NCI-H1105 treated with DMSO at 0.1 percent for 48 hours (cell line): ENCODE measurements around the gene LMLN.
"Not testable (repeated sequence)": the region's sequence is repeated elsewhere in the genome, so short reads cannot be mapped to it uniquely, and the experiment has no call there.

Experiments used
- DNase-seq: peaks from one replicate; lab custom pipeline; 2025; lab: John Stamatoyannopoulos, UW

LMLN gene

DNA sequence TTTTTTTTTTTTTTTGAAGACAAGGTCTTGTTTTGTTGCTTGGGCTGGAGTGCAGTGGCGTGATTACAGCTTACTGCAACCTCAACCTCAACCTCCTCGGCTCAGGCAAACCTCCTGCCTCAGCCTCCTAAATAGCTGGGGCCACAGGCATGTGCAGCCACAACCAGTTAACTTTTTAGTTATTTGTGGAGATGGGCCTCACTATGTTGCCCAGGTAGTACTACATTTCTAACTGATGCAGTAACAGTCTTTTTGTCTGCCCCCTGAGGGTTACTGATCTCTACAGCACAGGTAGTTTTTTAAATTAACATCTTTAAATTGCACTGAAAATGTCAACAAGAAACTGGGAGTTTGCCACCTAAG is 3.4 kb upstream of the LMLN start:
- DNase-seq = no peak

DNA sequence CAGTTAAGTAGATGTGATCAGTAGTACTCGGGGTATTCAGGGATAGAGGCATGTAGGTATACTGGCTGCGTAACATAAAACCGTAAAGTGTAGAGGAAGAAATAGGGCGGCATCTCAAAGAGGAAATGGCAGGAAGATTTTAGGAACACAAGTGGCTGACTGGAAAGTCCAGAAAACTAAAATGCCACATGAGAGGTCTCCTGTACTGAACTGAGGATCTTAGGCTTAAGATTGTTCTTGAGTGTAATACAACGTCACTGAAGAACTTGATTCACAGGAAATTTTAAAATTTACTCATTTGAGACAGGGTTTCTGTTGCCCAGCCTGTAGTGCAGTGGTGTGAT is 2.3 kb upstream of the LMLN start:
- no peak for DNase-seq

DNA sequence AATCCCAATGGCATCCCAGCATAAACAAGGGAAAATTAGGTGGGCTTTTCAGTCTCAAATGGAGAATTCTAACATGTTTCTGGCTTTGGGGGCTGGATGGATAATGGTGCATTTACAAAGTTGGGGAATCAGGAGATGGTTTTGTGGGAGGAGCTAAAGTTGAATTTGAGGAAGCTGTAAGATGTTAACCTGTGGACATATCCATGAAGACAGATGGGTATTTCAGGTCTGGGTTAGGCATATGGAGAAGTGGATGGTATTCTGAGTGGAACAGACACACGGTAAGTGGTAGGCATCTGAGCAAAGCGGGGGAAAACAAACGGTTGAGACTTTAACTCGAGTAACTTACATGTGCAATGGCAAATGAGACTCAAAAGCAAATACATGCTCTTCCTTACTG is 1.7 kb upstream of the LMLN start:
- DNase-seq = no peak

DNA sequence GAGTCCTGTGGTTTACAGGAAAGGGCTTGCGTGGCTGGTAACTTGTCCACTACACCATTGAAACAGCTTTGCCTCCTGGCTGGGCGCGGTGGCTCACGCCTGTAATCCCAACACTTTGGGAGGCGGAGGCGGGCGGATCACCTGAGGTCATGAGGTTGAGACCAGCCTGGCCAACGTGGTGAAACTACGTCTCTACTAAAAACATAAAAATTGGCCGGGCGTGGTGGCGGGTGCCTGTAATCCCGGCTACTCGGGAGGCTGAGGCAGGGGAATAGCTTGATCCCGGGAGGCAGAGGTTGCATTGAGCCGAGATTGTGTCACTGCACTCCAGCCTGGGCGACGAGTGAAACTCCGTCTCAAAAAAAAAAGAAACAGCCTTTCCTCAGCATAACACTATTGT is 1.2 kb upstream of the LMLN start:
- not testable (repeated sequence) for DNase-seq

DNA sequence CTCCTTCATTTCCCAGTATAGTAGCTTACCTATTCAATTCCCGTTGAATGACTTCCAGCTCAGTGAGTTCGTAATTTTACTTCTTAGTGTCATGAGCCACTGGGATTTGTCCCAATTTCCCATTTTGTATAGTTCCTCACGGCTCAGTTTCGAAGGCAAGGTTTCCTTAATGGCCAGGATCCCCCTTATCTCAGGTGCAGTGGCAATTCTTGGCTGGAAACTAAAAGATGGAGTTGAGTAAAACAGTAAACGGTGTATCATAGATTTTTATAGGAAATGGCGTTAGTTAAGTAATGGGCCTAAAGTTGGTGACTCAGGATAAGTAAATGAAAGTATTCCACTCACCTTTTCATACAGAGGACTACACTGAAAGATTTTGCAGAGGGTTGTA is 522 bp upstream of the LMLN start:
- no peak for DNase-seq

DNA sequence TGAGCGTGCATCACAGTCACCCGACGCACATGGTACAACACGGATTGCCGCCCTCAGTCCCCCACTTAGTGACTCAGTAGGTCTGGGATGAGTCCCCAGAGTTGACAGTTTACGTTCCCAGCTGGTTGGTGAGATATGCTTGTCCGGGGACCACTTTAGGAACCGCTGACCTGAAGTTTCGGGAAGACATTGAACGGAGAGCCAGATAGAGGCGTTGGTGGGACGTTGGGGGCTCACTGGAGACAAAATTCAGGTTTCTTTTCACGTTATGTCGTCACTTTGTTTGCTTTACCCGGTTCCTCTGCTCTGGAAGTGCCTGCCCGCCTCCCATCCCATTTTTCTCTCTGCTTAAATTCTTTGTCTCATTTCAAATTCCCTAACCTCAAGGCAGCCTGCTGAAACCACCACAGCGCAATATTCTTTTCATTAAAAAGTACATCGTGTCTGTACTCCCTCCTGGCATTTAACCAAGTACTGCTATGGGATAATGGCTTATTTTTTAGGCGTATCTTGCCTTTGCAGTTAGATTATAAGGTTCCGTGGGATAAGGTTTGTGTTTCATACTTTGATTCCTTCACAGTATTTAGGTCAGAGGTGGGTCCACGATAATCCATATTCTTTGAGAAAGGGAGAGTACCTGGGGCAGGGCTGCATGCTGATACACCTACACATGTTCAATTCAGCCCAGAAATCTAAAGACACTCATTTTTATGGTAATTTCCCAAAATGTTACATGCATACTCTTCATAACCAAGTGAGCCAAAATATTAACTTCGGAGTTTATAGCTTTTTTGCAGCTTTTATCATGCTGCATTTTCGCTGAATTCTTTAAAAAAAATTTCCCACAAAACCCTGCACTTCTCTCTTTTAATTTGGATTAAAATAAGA is 921 bp downstream of the LMLN start:
- no peak for DNase-seq

DNA sequence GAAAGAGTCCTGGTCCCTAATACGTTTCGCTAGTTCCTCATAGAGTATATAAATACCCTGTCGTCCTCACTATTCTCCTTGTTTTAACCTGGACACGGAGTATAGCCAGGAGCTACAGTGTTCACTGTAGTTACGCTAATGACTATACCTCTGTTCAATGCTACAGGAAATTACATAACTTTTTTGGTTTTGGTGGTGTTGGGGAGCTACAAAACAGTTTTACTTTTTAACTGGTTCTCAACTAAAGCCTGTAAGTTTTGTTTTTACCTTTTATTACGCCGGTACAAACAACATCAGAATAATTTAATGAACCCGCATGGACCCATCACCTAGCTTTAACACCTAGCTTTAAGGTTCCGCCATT is 1.5 kb downstream of the LMLN start:
- no peak for DNase-seq

DNA sequence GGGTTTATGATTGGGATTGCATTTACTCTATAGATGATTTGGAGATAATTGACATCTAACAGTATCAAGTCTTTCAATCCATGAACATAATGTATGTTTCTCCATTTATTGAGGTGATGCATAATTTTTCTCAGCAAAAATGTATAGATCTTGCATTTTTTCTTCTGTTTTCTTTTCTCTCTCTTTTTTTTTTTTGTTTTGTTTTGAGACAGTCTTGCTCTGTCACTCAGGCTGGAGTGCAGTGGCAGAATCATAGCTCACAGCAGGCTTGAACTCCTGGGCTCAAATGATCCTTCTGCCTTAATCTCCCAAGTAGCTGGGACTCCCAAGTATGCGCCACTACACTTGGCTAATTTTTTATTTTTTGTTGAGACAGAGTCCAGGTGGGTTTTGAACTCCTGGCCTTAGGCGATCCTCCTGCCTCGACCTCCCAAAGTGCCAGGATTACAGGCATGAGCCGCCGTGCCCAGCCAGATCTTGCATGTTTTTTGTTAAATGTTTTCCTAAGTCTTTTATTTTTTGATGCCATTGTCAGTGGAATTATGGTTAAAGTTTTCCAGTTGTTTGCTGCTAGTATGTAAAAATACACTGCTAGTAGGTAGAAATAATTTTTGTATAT is 3.1 kb downstream of the LMLN start:
- DNase-seq = no peak

DNA sequence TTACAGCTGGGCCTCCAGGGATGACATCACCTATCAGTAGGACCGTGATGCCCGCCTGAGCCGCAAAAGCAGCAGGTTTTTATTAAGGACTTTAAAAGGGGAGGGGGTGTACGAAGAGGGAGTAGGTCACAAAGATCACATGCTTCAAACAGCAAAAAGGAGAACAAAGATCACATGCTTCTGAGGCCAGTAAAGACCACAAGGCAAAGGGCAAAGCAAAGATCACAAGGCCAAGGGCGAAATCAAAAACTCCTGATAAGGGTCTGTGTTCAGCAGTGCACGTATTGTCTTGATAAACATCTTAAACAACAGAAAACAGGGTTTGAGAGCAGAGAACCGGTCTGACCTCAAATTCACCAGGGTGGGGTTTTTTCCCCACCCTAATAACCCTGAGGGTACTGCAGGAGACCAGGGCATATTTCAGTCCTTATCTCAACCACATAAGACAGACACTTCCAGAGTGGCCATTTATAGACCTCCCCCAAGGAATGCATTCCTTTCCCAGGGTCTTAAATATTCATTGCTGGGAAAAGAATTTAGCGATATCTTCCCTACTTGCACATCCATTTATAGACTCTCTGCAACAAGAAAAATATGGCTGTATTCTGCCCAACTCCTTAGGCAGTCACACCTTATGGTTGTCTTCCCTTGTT is 7.4 kb downstream of the LMLN start:
- DNase-seq = not testable (repeated sequence)

DNA sequence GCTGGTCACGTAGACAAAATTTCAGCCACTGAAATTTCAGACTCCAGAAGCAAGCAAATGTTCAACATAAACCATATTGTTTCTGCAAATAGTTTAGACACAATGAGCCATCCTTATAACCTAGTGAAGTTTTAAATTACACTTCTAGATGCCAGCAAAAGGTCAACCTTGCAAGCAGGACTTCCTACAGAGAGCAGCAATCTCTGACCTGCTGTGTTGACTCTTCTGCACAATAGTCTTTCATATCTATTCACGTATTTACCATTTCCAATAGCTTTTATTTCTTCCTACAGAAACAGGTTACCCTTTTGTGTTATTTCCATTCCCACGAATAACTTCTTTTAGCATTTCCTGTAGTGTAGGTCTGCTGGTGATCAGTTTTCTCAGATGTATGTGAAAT is 10.6 kb downstream of the LMLN start:
- DNase-seq = no peak

DNA sequence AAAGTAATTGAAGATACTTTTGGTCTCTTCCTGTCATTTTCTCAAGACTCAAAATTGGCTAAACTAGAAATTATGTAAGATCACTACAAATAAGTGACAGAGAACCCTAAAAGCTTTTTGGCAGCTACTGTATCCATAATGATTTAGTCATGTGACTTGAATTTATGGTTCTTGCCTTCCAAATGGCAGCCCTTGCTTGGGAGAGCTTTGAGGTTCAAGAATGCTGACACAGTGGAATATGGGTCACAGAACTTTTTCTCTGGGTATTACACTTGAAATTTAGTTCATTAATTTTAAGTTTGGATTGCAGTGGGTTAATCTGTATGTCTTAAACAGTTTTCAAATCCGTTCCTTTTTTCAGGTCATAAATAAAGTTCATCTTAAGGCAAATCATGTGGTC is 14.0 kb downstream of the LMLN start:
- DNase-seq = no peak

DNA sequence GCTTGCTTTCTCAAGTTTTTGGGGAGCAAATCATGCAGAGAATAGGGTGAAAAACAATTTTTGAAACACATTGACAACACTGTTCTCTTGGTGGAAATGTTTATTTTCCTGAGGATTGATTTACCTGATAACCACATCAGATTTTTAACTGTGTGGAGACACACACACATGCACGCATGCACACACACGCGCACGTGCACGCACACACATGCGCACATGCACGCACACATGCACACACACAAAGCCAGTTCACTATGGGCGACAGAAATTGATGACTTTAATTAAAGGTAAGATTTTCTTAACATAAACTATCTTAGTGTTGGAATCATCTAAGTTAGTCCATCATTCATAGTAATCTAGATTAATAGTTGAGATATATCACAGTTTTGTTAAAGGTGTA is 15.3 kb downstream of the LMLN start:
- no peak for DNase-seq

DNA sequence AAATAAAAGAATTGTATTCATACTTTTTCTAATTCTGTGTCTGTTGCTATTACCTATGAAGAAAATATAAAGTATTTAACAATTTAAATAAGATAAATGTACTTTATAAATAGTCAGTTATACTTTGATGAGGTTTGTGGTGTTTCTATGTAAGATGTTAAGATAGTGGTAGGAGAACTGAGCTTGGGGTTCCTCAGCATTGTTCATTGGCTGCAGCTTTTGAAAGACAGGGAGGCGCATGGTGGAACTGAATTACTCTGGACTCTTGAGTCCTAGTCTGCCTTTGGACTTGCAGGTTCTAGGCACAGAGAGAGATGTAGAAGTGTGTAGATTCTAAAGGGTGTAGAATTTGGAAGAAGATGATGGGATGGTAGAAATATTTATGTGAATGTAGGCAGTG is 23.1 kb downstream of the LMLN start:
- DNase-seq = no peak

DNA sequence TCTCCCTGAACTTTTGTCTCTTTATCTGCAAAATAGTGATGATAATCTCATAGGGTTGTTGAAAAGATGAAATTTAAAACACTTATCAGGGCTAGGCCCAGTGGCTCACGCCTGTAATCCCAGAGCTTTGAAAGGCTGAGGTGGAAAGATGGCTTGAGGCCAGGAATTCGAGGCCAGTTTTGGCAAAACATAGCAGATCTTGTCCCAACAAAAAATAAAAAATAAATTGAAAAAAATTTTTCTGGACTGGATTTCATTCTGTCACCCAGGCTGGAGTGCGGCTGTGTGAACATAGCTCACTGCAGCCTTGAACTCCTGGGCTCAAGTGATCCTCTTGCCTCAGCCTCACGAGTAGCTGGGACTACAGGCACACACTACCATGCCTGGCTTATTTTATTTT is 29.6 kb downstream of the LMLN start:
- DNase-seq = no peak

DNA sequence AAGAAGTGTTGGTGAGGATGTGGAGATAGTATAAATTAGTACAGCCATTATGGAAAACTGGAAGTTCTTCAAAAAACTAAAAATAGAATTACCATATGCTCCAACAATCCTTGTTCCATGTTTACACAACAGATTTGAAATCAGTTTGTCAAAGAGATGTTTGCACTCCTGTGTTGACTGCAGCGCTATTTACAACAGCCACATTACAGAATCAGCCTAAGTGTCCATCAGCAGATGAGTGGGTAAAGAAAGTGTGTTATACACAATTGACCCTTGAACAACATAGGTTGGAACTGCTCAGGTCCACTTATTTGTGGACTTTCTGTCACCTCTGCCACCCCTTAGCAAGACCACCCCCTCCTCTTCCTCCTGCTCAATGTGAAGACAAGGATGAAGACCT is 34.7 kb downstream of the LMLN start:
- DNase-seq = no peak

DNA sequence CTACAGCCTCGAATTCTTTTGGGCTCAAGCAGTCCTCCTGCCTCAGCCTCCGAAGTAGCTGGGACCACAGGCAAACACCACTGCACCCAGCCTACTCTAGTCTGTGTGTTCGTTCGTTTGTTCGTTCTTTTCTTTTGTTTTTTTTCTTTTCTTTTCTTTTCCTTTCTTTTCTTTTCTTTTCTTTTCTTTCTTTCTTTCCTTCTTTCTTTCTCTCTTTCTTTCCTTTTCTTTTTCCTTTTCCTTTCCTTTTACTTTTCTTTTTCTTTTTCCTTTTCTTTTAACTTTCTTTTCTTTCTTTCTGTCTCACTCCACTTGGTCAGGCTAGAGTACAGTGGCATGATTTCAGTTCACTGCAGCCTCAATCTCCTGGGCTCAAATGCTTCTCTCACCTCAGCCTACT is 36.8 kb downstream of the LMLN start:
- DNase-seq = no peak

DNA sequence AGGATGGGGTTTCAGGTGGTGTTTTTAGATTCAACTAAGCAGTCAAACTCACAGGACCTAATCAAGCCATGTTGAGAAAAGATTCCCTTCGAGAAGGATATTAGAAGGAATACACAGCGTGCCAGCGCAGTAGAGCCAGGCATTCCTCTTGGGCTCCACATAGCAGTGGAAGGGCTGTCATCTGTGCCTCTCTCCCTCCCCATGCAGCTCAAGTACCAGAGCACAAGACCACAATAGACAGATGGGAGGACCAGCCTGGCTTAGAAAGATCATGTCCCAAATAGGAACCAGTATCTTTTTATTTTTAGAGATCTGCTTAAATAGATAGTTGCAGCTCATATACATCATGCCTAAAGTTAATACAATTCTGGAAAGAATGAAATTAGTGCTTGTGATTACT is 37.9 kb downstream of the LMLN start:
- DNase-seq = no peak

DNA sequence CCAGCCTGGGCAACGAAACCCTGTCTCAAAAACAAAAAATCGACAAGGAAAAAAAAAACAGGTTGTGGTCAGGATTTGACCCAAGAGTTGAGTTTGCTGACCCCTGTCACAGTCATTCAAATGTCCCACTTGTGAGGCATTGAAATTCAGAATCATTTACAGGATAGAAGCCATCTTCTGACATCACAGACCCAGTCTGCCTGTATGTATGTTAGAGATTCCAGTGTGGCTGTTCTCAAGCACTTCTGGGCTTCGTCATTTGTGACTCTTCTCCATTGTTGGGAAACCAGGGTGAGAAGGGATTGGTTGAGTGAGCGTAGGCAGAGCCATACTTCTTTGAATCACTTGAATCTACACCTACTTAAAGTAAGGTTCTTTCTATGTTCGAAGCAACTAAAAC is 57.1 kb downstream of the LMLN start:
- no peak for DNase-seq

DNA sequence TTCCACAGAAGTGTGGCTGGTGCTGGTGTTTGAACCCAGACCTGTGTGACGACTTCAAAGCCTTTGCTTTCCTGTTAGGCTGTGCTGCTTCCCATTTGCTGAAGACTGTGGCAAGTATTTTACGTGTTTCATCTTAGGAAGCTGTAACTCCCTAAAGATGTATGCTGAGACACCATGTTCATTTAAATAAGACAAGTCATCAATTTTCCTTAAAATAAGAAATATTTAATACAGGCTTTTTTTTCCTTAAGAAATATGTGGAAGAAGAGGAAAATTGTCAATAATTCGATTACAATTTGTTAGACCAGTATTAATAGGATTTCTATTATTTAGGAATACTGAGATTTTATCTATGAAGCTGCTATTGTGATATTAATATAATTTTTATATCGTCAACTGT is 58.4 kb downstream of the LMLN start:
- no peak for DNase-seq

DNA sequence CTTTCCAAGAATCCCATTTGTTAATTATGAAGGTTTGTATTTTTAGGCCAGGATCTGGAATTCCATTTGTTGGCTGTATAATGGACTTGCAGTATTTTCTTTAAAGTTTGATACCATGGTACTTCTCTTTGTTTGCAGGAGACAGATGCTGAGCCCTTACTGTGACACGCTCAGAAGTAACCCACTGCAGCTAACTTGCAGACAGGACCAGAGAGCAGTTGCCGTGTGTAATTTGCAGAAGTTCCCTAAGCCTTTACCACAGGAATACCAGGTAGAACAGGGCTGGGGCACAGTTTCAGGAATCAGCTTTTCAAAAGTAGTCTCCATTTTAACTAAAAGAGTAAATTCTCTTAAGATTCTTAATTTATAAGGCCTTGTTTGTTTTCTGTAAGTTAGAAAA is 59.1 kb downstream of the LMLN start:
- no peak for DNase-seq

DNA sequence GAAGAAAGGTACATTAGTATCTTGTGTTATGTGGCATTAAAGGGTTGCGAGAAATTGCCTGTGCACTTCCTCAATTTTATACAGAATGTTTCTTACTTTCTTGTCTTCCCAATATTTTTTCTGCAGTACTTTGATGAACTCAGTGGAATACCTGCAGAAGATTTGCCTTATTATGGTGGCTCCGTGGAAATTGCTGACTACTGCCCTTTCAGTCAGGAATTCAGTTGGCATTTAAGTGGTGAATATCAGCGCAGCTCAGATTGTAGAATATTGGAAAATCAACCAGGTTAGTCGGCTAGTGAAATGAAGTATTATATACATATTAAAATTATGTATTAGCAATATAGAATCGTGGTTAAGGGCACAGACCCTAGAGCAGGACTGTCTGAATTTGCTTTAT is 61.3 kb downstream of the LMLN start:
- DNase-seq = no peak

DNA sequence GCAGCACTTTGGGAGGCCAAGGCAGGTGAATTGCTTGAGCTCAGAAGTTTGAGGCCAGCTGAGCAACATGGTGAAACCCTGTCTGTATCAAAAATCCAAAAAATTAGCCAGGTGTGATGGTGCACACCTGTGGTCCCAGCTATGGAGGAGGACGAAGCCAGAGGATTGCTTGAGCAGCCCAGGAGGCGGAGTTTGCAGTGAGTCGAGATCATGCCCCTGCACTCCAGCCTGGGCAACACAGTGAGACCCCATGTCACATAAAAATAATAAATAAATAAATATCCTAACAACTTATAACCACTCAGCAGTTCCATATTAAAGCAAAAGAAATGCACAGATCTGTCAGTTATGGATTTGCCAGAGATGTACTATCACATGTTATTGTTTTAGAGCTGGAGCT is 62.6 kb downstream of the LMLN start:
- DNase-seq = no peak

DNA sequence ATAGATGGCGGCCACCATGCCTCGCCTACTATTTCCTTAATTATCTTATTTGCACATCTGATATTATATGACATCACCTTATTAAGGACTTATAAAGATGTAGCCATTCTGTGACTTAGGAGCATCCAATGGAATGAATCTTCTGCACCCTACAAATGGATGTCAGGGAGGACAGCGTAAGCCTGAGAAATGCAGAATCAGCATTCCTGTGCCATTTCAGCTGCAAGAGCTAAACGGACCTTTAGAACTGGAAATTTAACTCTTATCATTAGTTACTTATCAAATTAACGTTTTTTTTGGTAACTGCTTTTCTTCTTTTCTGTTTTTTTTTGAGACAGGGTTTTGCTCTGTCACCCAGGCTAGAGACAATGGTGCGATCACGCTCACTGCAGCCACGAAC is 65.6 kb downstream of the LMLN start:
- DNase-seq = no peak

DNA sequence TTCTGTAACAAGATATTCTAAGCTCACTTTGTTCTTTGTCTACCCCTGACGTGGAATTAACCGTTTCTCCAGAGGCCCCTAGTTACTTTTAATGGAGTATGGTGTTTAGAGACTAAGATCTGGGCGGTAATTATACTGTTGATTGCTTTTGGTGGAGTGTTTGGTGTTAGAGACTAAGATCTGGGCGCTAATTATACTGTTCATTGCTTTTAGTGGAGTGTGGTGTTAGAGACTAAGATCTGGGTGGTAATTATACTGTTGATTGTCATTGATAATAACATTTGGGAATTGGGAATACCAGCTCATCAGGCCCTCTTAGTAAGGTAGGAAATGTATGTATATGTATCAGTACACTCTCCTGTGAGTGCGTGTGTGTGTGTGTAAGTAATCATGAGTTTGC is 66.6 kb downstream of the LMLN start:
- no peak for DNase-seq
